Upper lobe of left lung (tissue), 6 donors: ENCODE data around the gene CCDC127. TPM values are rescaled to one million over a fixed set of nuclear protein-coding genes. Genes with fewer than 3 reads are reported as not detected.
A peak's percentile ranks its signal among the peaks of the same experiment; 100 is the strongest.
"Not testable (repeated sequence)": the region's sequence is repeated elsewhere in the genome, so short reads cannot be mapped to it uniquely, and the experiment has no call there.

Experiments
- ATAC-seq, 2 donors: fragments of 200-7000 bp; cut with Tn5 transposase; one replicate each; pipeline ENCODE4 v1.9.1; 2022; ENCODE audit warnings: mild to moderate bottlenecking in 2 of 2, moderate library complexity in 2 of 2; ENCODE audit not compliant: low FRiP score in 2 of 2
- DNase-seq, 2 donors: peaks; one replicate each; pipeline ENCODE4 v3.0.0-alpha.2; 2019 to 2020
- H3K27ac ChIP-seq, 4 donors: fragments of 200-600 bp; sonication (generic); one replicate each; pipeline ENCODE4 v1.5.1; 2016 to 2019
- H3K27me3 ChIP-seq, 4 donors: fragments of 200-600 bp; sonication (generic); one replicate each; pipeline ENCODE4 v1.5.1; 2017 to 2019
- H3K36me3 ChIP-seq, 4 donors: fragments of 200-600 bp; sonication (generic); one replicate each; pipeline ENCODE4 v1.5.1; 2016 to 2019
- H3K4me1 ChIP-seq, 4 donors: fragments of 200-600 bp; sonication (generic); one replicate each; pipeline ENCODE4 v1.5.1; 2018 to 2019
- H3K4me3 ChIP-seq, 4 donors: fragments of 200-600 bp; sonication (generic); one replicate each; pipeline ENCODE4 v1.5.1; 2017 to 2019; ENCODE audit warnings: mild to moderate bottlenecking in 2 of 4, moderate library complexity in 1 of 4
- H3K9me3 ChIP-seq, 4 donors: fragments of 200-600 bp; sonication (generic); one replicate each; pipeline ENCODE4 v1.5.1; 2018 to 2019
- EP300 ChIP-seq, 4 donors: sonication (generic); formaldehyde crosslinking; IDR thresholded peaks; one replicate each; pipeline ENCODE4 v1.5.1; 2017; ENCODE audit warnings: antibody characterized with exemption in 4 of 4, control low read depth in 2 of 4
- POLR2A ChIP-seq, 4 donors: fragments of 450-650 bp; IDR thresholded peaks; one replicate each; pipeline ENCODE4 v1.5.1; 2016 to 2017; ENCODE audit warnings: antibody characterized with exemption in 4 of 4, mild to moderate bottlenecking in 2 of 4
- POLR2AphosphoS5 ChIP-seq, 2 donors: sonication (generic); formaldehyde crosslinking; IDR thresholded peaks; one replicate each; pipeline ENCODE4 v1.5.1; 2017; ENCODE audit warnings: antibody characterized with exemption in 2 of 2
- WGBS, 2 donors: methylation state at CpG; one replicate each; pipeline ENCODE4 v1.1.5; 2017 to 2018; 5-methylcytosine and 5-hydroxymethylcytosine counted together
- total RNA-seq, 6 donors: library from RNA; depleted of rRNA in 4 of 6; stranded (reverse); fragments of >200 nt in 4 of 6; gene quantifications; one replicate each; pipeline versions ENCODE4 v1.1.0 to v1.2.1, GENCODE V29; 2016 to 2021
- TF ChIP-seq, protein P1 (sequence below), 6 experiments: fragments of 450-650 bp in 4 of 6; fragments of 200-600 bp in 2 of 6; sonication (generic) in 2 of 6; IDR thresholded peaks; one replicate each; pipeline ENCODE4 v1.5.1; 2016 to 2019; ENCODE audit warnings: antibody characterized with exemption in 6 of 6
- donor health status: DM: no; HTN: no; CAD: no; lungs with moderate emphysema.
- donor health status: DM: no; HTN: yes; CAD: no; lungs with severe emphysema.

The CCDC127 gene
- total RNA-seq, 6 donors from 2014 or later = 3.1 to 8.5 (median 4.8) TPM

DNA sequence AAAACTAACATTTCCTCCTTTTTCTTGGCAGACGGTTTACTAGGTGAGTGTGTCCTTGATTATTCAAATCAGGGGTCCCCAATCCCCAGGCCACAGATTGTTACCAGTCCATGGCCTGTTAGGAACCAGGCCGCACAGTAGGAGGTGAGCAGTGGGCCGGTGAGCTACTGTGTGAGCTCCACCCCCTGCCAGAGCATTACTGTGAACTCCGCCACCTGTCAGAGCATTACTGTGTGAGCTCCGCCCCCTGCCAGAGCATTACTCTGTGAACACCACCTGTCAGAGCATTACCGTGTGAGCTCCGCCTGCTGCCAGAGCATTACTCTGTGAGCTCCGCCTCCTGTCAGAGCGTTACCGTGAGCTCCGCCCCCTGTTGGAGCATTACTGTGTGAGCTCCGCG, 39.2 kb upstream of the CCDC127 start:
- ATAC-seq (no peak), DNase-seq (no peak)
- Histone ChIP-seq H3K4me3 (no peak overlapping the region), H3K27ac (no peak overlapping the region), H3K4me1 (peaks cover 0 to 5% (median 4%) of the 10 kb centered on the region in 4 donors), H3K27me3 (no peaks in the 10 kb centered on the region), H3K36me3 (peaks cover 11 to 52% (median 35%) of the 10 kb centered on the region in 4 donors), H3K9me3 (no peaks in the 10 kb centered on the region)
- TF ChIP-seq POLR2A (IDR thresholded peaks at IDR 0.05) (no peak), EP300 (IDR thresholded peaks at IDR 0.05) (no peak), POLR2AphosphoS5 (IDR thresholded peaks at IDR 0.05) (no peak)
- TF ChIP-seq, protein P1, sequence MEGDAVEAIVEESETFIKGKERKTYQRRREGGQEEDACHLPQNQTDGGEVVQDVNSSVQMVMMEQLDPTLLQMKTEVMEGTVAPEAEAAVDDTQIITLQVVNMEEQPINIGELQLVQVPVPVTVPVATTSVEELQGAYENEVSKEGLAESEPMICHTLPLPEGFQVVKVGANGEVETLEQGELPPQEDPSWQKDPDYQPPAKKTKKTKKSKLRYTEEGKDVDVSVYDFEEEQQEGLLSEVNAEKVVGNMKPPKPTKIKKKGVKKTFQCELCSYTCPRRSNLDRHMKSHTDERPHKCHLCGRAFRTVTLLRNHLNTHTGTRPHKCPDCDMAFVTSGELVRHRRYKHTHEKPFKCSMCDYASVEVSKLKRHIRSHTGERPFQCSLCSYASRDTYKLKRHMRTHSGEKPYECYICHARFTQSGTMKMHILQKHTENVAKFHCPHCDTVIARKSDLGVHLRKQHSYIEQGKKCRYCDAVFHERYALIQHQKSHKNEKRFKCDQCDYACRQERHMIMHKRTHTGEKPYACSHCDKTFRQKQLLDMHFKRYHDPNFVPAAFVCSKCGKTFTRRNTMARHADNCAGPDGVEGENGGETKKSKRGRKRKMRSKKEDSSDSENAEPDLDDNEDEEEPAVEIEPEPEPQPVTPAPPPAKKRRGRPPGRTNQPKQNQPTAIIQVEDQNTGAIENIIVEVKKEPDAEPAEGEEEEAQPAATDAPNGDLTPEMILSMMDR (IDR thresholded peaks at IDR 0.05) = no peak
- 92 to 95% methylated on average over 11 to 13 of the region's 13 CpGs for WGBS, 2 donors

GRCh38 chr5:256347-256746, 38.4 kb upstream of the CCDC127 start:
- not testable (repeated sequence) for H3K9me3 ChIP-seq, H3K4me3 ChIP-seq, ATAC-seq, H3K27me3 ChIP-seq, H3K27ac ChIP-seq, H3K4me1 ChIP-seq, DNase-seq
- WGBS, 2 donors = 96 to 97% methylated on average over 8 of the region's 8 CpGs
- H3K36me3 ChIP-seq = peaks cover 11 to 60% (median 36%) of the 10 kb centered on the region in 4 donors

- H3K36me3 ChIP-seq = peaks cover 11 to 73% (median 41%) of the 10 kb centered on the region in 4 donors
- not testable (repeated sequence) for H3K4me1 ChIP-seq, H3K27ac ChIP-seq, H3K27me3 ChIP-seq, ATAC-seq, H3K4me3 ChIP-seq, DNase-seq, H3K9me3 ChIP-seq
- 95 to 97% methylated on average over 7 of the region's 7 CpGs for WGBS, 2 donors
Observed at GRCh38 chr5:255116-255515, 37.2 kb upstream of the CCDC127 start.

DNA sequence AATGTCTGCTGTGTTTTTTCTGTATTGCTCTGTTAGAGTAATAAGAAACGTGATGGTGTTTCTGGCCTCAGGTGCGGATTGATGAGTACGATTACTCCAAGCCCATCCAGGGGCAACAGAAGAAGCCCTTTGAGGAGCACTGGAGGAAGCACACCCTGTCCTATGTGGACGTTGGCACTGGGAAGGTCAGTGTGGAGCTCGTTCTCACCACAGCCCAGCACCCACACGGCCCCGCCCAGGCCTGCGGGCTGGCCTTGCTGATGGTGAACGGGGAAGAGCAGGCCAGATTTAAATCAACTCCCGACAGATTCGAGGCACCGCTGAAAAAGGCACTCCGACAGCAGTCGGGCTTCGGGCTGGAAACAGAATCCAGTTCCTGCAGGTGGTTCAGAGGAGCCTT, 36.4 kb upstream of the CCDC127 start:
- not testable (repeated sequence) for H3K27ac ChIP-seq, H3K4me1 ChIP-seq, DNase-seq, H3K27me3 ChIP-seq, H3K9me3 ChIP-seq, ATAC-seq, H3K4me3 ChIP-seq
- H3K36me3 ChIP-seq = peaks cover 14 to 80% (median 44%) of the 10 kb centered on the region in 4 donors
- 94 to 100% methylated on average over 3 to 15 of the region's 15 CpGs for WGBS, 2 donors

DNA sequence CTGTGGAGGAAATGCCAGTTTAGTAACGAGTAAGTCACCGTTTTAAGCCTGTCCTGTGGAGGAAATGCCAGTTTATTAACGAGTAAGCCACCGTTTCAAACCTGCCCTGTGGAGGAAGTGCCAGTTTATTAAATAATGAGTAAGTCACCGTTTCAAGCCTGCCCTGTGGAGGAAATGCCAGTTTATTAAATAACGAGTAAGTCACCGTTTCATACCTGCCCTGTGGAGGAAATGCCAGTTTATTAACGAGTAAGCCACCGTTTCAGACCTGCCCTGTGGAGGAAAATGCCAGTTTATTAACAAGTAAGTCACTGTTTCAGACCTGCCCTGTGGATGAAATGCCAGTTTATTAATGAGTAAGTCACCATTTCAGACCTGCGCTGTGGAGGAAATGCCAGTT, 34.6 kb upstream of the CCDC127 start:
- DNase-seq = no peak
- no peaks in the 10 kb centered on the region for H3K9me3 ChIP-seq
- H3K4me1 ChIP-seq = peaks cover 0 to 5% (median 4%) of the 10 kb centered on the region in 4 donors
- peak overlapping the region in 3 of 4 donors; percentile 28 to 73 (median 60) for H3K27ac ChIP-seq
- H3K27me3 ChIP-seq = no peaks in the 10 kb centered on the region
- TF ChIP-seq EP300 (IDR thresholded peaks at IDR 0.05) = no peak
- TF ChIP-seq, protein P1 (IDR thresholded peaks at IDR 0.05) = no peak
- no peak for TF ChIP-seq POLR2AphosphoS5 (IDR thresholded peaks at IDR 0.05)
- TF ChIP-seq POLR2A (IDR thresholded peaks at IDR 0.05) = no peak
- H3K36me3 ChIP-seq = peaks cover 19 to 90% (median 53%) of the 10 kb centered on the region in 4 donors
- ATAC-seq = no peak
- no peak overlapping the region for H3K4me3 ChIP-seq
- 44 to 48% methylated on average over 10 of the region's 10 CpGs for WGBS, 2 donors

GRCh38 chr5:251975-252374, 34.0 kb upstream of the CCDC127 start:
- not testable (repeated sequence) for H3K27me3 ChIP-seq, H3K4me1 ChIP-seq, H3K4me3 ChIP-seq, H3K9me3 ChIP-seq, DNase-seq, ATAC-seq
- Histone ChIP-seq H3K27ac (peak overlapping the region in 3 of 4 donors; percentile 39 to 73 (median 60)), H3K36me3 (peaks cover 17 to 87% (median 50%) of the 10 kb centered on the region in 4 donors)
- WGBS, 2 donors = 40 to 62% methylated on average over 11 of the region's 11 CpGs

- H3K27ac ChIP-seq = peak overlapping the region in 2 of 4 donors; percentile 60 to 73
- not testable (repeated sequence) for ATAC-seq, DNase-seq, H3K4me3 ChIP-seq, H3K9me3 ChIP-seq, H3K4me1 ChIP-seq, H3K27me3 ChIP-seq
- WGBS, 2 donors = 59 to 60% methylated on average over 8 of the region's 8 CpGs
- H3K36me3 ChIP-seq = peaks cover 15 to 87% (median 47%) of the 10 kb centered on the region in 4 donors
Observed at GRCh38 chr5:251538-251937, 33.6 kb upstream of the CCDC127 start.

DNA sequence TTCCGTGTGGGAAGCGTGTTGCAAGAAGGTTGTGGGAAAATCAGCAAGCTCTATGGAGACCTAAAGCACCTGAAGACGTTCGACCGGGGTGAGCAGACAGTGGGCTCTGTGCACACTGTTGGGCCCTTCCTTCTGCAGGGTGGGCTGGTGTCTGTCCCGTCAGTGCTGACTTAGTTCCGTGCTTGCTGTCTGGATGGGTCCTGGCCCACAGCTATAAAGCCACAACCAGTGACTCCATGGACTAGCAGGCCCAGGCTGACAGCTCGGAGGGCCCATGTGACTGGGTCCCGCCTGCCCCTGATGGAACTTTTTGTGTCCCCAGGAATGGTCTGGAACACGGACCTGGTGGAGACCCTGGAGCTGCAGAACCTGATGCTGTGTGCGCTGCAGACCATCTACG, 33.1 kb upstream of the CCDC127 start:
- not testable (repeated sequence) for H3K27ac ChIP-seq, H3K4me1 ChIP-seq, H3K9me3 ChIP-seq, H3K4me3 ChIP-seq, DNase-seq, H3K27me3 ChIP-seq
- WGBS, 2 donors = 95 to 96% methylated on average over 9 of the region's 12 CpGs
- peaks cover 15 to 87% (median 46%) of the 10 kb centered on the region in 4 donors for H3K36me3 ChIP-seq
- peak; percentile 14 to 15 for ATAC-seq

- H3K36me3 ChIP-seq = peaks cover 15 to 89% (median 46%) of the 10 kb centered on the region in 4 donors
Observed at GRCh38 chr5:250396-250795, 32.4 kb upstream of the CCDC127 start.

DNA sequence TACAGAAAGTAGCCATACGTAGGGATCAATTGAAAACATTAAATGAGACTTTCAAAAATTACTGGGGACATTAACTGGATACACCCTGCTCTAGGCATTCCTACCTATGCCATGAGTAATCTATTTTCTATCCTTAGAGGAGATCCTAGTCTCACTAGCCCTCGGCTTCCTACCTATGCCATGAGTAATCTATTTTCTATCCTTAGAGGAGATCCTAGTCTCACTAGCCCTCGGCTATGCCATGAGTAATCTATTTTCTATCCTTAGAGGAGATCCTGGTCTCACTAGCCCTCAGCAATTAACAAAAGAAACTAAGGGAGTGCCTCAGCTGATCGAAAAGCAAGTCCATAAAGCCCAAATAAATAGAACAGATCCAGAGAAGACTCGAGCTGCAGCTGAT, 27.8 kb upstream of the CCDC127 start:
- not testable (repeated sequence) for H3K4me3 ChIP-seq, H3K9me3 ChIP-seq, H3K4me1 ChIP-seq, H3K27ac ChIP-seq, DNase-seq, ATAC-seq, H3K27me3 ChIP-seq
- 85 to 95% methylated on average over 5 of the region's 5 CpGs for WGBS, 2 donors
- peaks cover 17 to 85% (median 55%) of the 10 kb centered on the region in 4 donors for H3K36me3 ChIP-seq

More at GRCh38 chr5:250396-250795, 32.4 kb upstream of the CCDC127 start:
- 91 to 94% methylated on average over 7 to 9 of the region's 9 CpGs for WGBS, 2 donors
- peak in 1 of 2 donors; percentile 64 for DNase-seq
- not testable (repeated sequence) for H3K4me1 ChIP-seq, H3K27me3 ChIP-seq, H3K9me3 ChIP-seq, H3K27ac ChIP-seq, ATAC-seq, H3K4me3 ChIP-seq
